GM18519 (cell line): ENCODE measurements around the gene ULK3.

ENCODE experiments used
- ATAC-seq: cut with Tn5 transposase; IDR thresholded peaks from one replicate; pipeline ENCODE4 v1.9.1; 2021; ENCODE audit warnings: mild to moderate bottlenecking, moderate library complexity; ENCODE audit not compliant: unreplicated experiment, low FRiP score

The ULK3 gene

GRCh38 chr15:74825866-74826265 is 17.1 kb downstream of the ULK3 start:
- no peak for ATAC-seq

GRCh38 chr15:74824976-74825375 is 18.0 kb downstream of the ULK3 start:
- no peak for ATAC-seq

GRCh38 chr15:74823324-74823723 is 19.6 kb downstream of the ULK3 start:
- ATAC-seq = no peak

GRCh38 chr15:74822233-74822632 is 20.7 kb downstream of the ULK3 start:
- no peak for ATAC-seq

- ATAC-seq = no peak
These were observed 21.2 kb downstream of the ULK3 start for GRCh38 chr15:74821790-74822158.

GRCh38 chr15:74821091-74821789 is 21.7 kb downstream of the ULK3 start:
- peak; percentile 50 for ATAC-seq

GRCh38 chr15:74820056-74820455 is 22.9 kb downstream of the ULK3 start:
- no peak for ATAC-seq

DNA sequence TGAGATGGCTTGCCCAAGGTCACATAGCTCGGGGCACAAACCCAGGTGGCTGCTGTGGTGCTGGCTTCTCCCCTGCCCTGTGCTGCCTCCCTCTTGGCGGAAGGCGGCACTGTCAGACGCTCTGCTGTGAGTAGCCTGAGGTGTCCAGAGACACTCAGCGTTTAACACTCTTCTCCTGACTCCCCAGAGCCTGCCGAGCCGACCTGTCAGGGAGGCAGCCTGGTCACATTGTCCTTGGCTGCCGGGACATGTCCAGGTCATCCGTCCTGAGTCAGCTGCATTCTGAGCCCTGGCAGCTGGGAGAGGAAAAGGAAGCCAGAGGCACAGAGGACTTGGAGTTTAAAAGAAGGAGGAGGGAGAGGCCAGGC is 25.6 kb downstream of the ULK3 start:
- ATAC-seq = no peak

DNA sequence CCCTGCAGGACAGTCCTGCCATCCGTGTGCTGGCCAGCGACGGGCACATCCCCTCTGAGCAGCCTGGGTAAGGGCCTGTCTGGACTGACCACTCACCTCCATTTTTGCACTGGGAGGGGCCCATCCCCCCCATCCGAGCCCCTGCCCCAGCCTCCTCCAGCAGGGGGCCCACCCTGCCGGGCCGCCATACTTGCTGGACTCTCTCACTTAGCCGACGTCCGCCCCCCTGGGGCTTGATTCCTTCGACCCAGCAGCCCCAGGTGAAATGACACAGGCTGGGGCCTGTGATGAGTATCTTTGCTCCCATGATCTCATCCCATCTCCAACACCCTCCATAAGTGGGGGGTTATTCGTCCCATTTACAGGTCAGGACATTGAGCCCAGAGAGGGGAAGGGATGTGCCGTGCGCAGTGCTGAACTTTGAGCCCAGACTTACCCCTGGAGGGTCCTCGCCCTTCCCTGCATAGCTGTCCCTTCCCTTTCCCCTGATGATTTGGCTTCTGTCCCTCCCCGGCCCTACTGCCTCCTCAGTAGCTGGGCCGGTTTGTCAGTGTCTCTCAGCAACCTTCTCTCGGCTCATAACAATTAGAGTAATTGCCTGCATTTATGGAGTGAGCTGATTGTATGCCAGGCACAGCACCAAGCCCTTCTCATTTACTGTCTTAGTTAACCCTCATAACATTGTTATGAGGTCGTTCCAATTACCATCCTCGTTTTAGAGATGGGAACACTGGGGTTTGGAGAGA is 26.2 kb downstream of the ULK3 start:
- ATAC-seq = no peak

GRCh38 chr15:74815961-74816360 is 27.0 kb downstream of the ULK3 start:
- no peak for ATAC-seq

GRCh38 chr15:74815121-74815934 is 27.6 kb downstream of the ULK3 start:
- ATAC-seq = no peak

DNA sequence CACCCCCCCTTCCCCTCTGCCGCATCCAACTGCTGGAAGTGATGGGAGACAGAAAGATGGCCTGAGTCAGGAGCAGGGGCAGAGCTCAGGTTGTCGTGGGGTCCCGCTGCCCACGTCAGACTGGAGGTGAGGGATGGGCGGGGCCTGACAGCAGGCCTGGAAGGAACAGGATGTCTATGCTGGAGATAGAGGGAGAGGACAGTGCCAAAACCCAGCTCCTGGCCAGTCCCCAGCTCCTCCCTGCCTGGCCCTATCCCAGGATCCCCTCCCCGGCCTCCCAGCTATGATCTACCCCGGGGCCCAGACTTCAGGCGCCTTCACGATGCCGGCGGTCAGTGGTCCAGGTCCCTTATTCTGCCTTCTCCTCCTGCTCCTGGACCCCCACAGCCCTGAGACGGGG is 30.4 kb downstream of the ULK3 start, which contains the start of gene LMAN1L:
LMAN1L (plus strand) TSS at position 303 of the 400 bp plus-strand sequence; CDS start at position 323, 20 bp downstream.
- ATAC-seq = no peak

GRCh38 chr15:74809956-74810355 is 33.0 kb downstream of the ULK3 start:
- ATAC-seq = no peak

- no peak for ATAC-seq
These were observed 33.7 kb downstream of the ULK3 start for GRCh38 chr15:74809242-74809641.

- no peak for ATAC-seq
These were observed 34.1 kb downstream of the ULK3 start for GRCh38 chr15:74808840-74809229.

DNA sequence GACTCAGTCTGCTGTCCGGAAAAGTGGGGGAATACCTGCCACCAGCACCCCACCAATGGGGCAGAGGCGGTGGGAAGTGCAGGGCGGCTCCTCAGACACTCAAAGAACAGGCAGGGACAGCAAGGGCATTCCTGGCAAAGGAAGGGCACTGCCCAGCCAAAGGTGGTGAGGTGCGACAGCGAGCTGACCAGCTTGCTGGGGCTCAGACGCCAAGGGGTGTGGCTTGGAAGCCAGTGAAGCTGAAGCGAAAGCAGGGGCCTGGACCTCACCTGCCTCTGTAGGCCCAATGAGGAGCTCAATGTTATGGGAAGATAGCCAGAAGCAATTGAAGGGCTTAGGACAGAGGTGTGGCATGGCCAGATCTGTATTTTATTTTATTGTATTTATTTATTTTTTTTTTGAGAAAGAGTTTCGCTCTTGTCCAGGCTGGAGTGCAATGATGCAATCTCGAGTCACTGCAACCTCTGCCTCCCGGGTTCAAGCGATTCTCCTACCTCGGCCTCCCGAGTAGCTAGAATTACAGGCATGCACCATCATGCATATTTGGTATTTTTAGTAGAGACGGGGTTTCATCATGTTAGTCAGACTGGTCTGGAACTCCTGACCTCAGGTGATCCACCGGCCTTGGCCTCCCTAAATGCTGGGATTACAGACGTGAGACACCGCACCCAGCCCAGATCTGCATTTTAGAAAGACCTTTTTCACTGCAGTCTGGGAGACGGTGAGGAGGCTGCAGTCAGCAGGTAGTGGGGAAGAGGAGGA is 34.7 kb downstream of the ULK3 start:
- ATAC-seq = no peak

DNA sequence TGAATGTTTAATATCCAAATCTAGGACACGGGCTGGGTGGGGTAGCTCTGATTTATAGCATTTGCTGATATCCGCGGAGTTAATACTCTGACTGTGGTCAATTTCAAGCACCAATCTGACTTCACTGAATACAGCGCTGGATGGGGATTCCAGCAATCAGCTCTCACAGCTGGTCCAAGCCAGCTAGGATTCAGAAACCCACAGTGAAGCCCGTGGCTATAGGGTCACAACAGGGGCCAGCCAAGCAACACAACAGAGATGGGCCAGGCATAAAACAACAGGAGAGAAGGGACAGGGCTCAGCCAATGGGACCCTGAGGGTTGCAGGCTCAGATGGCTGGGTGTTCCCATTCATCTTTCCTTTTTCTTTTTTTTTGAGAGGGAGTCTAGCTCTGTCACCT is 35.7 kb downstream of the ULK3 start:
- no peak for ATAC-seq

GRCh38 chr15:74804935-74805334 is 38.0 kb downstream of the ULK3 start:
- no peak for ATAC-seq

- no peak for ATAC-seq
These were observed 40.0 kb downstream of the ULK3 start for GRCh38 chr15:74802862-74803447.

DNA sequence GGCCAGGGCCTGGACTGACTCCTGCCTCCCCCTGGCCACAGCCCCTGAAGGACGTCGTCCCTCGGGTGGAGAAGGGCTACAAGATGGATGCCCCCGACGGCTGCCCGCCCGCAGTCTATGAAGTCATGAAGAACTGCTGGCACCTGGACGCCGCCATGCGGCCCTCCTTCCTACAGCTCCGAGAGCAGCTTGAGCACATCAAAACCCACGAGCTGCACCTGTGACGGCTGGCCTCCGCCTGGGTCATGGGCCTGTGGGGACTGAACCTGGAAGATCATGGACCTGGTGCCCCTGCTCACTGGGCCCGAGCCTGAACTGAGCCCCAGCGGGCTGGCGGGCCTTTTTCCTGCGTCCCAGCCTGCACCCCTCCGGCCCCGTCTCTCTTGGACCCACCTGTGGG is 40.7 kb downstream of the ULK3 start:
- no peak for ATAC-seq
